HG03378 (cell line): Measurements from ENCODE around the gene TBC1D1.
"Not testable (repeated sequence)": the region's sequence is repeated elsewhere in the genome, so short reads cannot be mapped to it uniquely, and the experiment has no call there.

Experiments used
- ATAC-seq: cut with Tn5 transposase; IDR thresholded peaks from one replicate; pipeline ENCODE4 v1.9.1; 2021; ENCODE audit warnings: mild to moderate bottlenecking, moderate library complexity; ENCODE audit not compliant: unreplicated experiment

TBC1D1 gene

DNA sequence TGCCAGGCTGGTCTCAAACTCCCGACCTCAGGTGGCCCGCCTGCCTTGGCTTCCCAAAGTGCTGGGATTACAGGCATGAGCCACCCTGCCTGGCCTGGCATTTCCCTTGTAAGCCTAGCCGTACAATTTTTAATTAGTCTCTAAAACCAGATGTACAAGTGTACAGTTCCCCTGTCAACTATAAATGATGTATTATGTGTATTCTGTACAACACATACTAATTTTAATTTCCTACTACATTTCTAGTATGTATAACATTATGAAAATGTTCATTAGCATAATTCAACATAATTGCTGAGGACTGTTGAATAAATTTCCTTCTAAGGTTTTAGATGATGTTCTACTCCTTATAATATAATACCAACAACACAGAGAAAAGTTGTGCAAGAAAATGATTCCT lies 27.8 kb downstream of the TBC1D1 start:
- no peak for ATAC-seq

DNA sequence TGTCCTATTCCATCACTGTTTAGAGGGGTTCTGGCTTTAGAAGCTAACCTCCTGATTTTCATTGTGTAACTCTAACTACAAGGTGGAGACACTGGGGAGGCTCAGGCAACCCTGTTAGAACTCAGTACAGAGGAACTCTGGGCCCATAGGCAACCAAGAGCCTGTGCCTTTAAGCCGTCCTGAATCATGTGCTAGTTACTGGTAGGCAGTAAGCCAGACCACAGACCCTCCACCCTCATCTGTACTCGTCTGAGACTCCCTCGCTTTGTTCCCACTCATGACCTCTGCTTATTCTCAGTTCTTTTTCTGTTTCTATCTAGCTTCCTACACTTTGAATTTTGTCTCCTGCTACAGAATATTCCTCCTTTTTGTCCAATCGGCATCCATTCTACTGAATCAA lies 31.4 kb downstream of the TBC1D1 start:
- ATAC-seq = no peak

DNA sequence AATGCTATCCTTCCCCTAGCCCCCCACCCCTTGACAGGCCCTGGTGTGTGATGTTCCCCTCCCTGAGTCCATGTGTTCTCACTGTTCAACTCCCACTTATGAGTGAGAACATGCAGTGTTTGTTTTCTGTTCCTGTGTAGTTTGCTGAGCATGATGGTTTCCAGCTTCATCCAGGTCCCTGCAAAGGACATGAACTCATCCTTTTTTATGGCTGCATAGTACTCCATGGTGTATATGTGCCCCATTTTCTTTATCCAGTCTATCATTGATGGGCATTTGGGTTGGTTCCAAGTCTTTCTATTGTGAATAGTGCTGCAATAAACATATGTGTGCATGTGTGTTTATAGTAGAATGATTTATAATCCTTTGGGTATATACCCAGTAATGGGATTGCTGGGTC lies 32.2 kb downstream of the TBC1D1 start:
- not testable (repeated sequence) for ATAC-seq

DNA sequence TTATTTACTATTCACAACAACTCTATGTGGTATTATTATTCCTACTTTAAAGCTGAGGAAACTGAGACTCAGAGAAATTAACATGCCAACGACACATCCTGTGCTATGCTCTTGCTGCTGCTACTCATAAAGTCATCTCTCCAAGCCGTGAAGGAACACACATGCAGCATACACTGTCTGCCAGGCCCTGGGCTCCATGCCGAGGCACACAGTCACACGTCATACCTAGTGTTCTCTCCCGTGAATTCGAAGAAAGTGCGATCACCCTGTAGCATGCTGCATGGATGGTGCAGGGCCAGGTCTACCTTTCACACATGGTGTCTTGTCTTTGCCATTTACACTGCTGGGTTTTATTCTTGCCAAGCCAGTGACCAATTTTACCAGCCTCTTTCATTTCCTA lies 34.1 kb downstream of the TBC1D1 start:
- ATAC-seq = no peak

DNA sequence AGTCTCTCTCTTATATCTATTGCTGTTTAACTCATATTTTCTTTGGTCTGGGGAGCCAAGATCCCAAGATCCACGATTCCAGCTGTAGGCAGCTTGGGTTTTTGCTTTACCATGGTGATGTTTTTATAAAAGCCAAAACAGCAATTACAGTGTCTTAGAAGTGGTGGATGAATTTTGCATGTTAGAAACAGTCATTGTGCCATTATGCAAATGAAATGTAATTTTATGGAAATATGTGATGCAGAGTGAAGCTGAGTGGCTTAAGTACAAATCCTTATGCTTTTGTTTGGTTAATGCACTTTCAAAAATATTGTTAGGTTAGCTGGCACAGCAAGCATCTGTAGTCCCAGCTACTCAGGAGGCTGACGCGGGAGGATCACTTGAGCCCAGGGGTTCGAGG lies 36.5 kb downstream of the TBC1D1 start:
- ATAC-seq = no peak

DNA sequence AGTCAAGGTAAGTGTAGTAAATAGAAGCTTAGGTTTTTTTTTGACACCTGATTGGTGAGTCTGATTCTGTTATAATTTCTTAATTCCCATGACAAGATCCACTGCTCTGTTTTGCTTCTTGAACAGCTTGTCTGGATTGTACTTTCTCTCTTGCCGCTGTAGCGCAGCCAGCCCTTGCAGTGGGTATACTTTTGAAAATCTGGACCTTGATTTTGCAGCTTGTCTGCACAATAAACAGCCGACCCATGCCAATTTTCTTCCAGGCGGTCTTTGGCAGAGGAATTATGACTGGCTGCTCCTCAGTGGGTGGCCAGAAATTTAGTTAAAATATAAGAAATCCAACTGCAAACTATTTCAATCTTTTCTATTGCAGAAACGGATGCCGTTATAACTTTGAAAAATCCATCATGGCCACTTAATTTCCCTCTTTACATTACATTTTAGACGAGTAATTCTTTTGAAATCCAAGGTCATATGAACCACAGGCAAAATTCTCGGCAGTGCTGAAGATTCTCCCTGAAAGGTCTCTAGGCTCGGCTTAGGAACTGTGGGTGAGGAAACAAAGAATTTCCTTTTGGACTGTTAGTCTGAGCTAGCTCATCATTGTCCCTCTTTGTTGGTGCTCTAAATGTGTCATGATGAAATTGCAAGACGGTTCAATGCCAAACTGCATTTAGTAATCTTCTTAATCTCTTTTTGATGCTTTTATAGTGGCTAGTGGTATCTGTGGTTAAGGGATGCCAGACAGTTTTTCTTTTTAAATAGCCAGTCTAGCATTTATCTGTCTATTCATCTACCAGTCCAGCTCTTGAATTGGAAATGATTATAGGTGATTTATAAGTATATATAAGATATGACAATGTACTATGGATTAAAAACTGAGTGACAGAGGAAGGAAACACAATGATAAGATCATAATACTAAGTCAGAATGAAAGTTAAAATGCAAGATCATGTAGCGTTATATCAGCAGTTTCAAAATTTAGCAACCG lies 37.8 kb downstream of the TBC1D1 start:
- ATAC-seq = no peak

DNA sequence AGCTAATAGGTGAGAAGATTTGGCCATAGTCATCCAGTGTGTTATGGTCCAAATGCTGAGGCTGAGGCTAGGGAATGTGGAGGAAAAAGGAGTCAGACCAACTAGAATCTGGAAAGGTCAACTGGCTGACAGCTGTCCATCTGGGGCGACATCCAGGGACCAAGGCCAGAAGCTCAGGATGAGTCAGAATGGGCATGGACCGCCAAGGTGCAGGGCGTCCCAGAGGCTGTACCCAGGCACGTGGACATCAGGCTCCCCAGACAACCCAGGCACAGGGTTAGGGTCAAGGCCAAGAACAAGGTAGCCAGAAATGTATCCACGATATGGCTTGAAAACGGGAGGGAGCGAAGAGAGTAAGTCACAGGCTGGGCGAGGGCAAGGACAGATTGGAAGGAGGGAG lies 43.2 kb downstream of the TBC1D1 start:
- ATAC-seq = no peak

DNA sequence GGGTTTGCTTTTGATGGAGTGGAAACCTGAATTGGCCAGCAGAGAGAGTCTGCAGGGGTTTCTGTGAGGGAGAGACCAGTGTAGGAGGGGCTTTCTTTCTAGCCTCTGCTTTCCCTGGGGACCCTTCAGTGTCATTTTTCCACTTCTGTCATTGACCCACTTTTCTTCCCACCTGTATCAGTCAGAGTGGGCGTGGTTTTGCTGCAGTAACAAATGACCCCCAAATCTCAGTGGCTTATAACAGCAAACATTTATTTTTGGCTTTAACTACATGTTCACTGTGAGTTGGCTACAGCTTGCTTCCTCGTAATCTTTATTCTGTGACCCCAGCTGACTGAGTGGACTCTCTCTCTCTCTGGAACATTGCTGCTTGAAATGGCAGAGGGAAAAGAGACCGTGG lies 43.7 kb downstream of the TBC1D1 start:
- ATAC-seq = no peak

DNA sequence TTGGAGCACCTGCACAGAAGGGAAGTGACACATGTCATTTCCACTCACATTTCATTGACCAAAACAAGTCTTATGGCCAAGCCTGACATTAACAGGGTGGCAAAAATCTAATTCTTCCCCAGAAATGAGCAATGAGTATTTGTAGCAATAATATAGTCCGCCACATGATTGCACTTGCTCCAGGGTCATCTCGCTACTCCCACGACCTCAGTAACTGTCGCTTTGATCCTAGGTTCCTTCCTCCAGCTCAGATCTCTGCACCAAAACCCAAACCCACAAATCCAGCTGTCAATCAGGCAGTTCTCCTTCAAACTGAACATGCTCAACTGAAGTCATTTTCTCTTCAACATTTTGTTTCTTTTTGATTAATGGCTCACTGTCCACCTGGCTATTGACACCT lies 44.1 kb downstream of the TBC1D1 start:
- no peak for ATAC-seq

DNA sequence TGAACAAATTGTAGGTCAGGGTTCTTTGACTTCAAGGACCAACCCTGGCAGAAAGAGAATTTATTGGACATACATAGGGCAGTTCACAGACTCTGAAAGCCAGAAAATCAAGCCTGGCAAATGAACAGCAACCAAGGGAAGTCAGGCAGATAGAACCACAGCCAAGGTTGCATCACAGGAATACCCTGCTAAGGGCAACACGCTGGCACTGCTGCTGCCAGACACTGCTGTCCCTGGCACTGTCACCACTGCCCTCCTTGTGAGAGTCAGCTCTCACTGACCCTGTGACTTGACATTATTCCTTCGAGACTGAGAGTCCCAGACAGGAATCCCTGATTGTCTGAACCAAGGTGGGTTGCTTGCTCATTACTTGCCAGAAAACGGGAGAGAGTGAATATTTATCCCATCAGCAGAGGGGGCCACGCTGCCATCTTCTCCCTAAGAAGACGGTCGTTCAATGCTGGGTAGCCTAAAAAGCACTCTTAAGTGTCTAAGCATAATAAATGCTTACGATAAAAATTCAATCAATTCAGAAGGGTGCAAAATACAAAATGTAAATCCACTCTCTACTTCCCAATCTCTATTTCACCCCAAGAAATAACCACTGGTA lies 46.1 kb downstream of the TBC1D1 start:
- no peak for ATAC-seq

DNA sequence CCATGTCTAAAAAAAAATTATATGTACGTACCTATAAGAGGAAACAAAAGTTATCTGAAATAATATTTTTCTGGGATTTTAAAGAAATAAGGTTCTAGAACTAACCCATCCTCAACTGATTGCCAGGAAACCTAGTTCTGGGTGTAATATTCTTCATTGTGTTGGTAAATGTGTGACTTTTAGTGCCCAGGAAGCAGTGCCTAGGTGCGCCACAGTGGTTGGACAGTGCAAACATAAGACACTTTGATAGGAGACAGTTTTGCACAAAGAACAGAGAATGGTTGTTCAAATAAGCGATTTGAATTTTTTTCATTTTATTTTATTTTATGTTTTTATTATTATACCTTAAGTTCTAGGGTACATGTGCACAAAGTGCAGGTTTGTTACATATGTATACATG lies 47.3 kb downstream of the TBC1D1 start:
- ATAC-seq = no peak

DNA sequence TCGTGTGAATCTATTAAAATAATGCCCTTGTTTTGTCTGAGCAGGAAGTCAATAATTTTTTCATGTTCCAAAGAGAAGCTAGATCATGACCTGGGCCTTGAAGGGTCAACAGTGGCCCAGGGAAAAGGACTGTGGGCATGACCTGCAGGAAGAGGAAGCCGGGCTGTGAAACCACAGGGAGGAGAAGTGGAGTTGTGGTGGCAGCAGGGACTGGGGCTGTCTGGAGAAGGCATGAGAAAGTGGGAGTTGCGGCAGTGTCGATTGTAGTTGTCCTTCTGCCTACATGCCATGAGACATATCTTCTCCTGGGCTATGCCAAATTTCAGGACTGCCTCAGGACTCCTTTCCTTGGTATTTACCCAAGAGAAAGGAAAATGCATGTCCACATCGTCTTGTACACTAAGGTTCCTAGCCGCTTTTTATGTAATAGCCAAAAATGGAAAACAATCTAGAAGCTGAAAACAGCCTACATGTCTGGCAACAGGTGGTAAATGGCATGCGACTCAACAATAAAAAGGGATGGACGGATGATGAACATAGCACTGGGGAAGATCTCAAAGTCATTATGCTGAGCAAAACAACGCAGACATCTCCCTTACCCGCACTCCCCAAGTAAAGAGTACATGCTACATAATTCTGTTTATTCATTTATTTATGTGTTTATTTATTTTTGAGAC lies 55.8 kb downstream of the TBC1D1 start:
- ATAC-seq = no peak

DNA sequence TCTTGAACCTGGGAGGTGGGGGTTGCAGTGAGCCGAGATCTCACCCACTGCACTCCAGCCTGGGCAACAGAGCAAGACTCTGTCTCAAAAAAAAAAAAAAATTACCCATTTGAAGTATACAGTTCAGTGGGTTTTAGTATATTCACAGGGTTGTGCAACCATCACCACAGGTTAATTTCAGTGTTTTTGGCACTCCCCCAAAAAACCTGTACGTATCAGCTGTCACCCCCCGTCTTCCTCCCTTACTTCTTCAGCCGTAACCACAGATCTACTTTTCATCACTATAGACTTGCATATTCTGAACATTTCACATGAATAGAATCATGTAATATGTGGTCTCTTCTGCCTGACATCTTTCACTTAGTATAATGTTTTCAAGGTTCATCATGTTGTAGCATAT lies 57.7 kb downstream of the TBC1D1 start:
- no peak for ATAC-seq

DNA sequence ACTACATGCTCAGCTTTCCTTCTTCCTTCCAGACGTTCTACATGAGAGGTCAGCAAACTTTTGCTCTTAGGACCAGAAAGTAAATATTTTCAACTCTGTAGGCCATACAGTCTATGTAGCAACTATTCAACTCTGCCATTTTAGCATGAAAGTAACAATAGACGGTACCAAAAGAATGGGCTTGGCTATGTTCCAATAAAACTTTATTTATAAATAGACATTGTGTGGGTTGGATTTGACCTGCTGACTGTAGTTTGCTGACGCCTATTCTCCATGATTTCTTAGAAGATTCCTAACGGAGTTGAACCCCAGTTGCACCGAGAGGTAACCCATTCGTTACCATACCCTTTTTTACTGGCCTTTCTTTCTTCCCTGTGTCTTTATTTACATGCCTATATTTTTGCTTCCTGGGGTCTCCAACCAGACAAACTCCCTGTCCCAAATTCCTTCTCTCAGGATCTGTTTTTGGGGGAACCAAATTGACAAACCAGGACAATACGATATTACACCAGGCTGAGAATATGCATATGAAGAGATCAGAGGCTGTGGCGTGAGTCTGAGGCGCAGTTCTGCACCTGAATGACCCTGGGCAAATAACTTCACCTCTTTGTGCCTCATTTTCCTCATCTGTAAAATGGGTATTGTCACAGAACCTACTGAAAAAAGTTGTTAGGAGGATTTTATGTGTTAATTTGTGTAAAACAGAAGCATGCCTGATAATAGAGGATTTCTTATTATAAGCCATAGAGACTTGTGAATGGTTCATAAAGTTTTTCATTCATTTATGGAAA lies 58.9 kb downstream of the TBC1D1 start:
- ATAC-seq = no peak

DNA sequence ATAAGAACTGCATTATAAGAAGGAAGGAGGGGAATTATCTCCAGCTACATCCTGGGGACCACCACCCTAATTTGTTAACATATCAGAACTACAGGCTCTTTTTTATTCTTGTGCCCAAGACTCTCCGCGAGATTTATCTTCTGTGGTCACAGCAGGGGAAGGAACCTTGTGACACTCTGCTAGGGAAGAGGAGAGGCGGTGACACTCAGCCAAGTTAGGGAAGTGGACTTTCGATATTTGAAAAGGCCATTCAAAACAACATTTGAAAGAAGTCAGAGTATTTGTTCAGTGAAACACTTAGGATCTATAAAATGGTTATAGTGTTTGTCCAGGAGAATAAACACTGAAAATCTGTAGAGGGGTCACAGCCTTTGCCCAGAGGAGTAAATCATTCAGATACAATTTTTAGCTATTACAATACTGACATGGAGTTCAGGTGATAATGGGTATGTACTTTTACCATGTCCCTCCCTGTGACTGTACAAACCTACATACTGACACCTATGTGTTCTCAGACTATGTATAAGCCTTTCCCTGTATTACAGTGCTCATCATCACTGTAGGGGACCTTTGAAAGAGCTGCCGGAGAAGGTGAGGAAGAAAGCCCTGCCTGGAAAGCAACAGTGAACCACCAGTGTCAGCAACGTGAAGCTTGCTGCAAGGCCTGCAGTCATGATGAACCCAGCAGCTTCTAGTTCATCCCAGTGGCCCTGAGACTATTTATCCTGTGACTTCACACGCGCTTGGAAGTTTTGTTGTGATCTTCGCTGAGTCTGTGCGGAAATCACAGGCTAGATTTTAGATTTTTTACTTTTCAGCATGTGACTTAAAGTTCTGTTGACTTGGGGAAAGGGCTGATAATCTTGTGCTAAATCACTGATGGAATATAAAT lies 60.8 kb downstream of the TBC1D1 start:
- no peak for ATAC-seq

DNA sequence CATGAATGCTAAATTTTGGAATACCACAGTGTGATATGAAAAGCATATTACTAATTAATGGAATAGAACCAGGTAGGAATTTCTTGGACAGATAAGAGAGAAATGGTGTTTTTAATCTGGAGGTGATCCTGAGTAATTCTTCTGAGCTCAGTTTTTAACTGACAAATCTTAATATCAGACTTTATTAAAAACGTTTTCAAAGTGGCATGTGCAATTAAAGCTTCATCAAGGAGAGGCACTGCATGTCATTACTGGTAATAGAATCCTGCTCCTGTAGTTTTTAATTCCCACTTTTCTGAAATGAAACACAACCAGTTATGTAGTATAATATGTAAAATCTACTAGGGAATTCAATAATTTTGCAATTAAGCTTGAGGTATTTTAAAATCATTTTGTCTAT lies 62.3 kb downstream of the TBC1D1 start:
- ATAC-seq = no peak

DNA sequence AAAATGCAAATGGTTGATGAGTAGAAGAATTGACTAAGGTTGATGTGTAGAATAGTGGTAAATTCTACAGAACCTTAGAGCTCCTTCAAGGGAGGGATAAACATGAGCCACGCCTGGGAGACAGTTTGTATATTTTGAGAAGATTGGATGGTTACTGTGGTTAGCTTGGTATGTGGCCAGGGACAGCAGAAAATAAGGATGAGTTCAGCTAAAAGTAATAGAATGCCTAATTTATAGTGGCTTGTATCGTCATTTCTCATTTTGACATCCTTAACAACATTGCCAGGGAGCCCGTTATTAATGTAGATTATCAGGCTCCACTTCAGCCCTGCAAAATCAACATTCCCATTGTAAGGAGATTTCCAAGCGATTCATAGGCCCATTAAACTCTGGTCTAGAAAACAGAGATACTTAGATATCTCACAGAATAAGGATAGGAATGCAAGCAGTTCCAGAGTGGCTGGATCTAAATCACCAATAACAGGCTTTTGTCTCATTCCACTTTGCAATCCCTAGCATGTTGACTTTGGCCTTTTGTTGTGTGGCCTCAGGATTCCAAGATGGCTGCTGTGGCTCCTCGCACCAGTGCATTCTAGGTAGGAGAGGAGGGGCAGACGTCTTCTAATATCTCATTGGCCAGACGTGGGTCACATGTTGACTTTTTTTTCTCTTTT lies 62.9 kb downstream of the TBC1D1 start:
- no peak for ATAC-seq

DNA sequence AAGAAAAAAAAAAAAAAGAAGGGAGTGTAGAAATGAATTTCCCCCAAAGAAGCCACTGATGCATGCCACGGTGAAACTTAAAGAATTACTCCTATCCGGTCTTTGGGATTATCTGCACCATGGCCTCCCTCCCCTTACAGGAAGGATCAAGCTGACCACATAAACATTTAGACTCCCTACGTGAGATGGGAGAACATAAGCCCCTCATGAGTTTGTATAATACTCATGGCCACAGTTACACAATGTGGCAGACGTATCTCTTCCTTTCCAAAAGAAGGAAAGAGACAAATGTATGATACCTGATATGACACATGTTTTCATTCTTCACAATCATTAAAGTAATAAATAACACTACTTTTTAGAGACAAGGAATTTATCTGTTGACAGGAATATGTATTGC lies 66.1 kb downstream of the TBC1D1 start:
- no peak for ATAC-seq

DNA sequence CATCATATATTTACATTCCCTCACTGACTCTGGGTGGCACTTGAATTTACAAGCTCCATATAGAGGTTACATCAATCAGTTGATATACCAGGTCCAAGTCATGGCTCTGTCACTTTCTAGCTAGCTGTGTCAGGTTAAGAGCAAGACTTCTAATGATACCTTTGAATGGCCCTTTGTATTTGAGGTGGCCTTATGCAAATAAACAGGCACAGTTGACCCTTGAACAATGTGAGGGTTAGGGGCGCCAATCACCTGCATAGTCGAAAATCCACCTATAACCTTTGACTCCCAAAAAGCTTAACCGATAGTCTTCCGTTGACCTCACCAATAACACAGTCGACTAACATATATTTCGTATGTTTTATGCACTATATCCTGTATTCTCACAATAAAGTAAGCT lies 68.0 kb downstream of the TBC1D1 start:
- ATAC-seq = no peak

DNA sequence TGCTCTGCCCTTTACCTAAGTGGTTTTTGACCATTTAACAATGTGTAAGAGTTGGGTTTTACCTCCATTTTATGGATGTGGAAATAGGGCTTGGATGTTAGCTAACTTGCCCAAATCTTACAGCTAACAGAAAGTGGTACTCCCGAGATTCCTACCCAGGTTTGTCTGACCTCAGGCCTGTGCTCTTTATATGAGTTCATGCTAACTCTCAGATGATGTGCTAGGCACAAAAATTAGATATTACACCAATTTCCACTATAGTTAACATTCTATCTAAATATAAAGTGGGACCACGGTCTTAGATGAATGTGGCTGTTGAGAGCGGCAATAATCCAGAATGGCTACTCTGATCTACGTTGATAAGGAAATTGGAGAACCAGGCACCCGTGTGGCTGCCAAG lies 69.2 kb downstream of the TBC1D1 start, which contains the start of gene PTTG2:
Gene PTTG2, plus strand, starts transcription at position 301 of the 400 bp plus-strand sequence. Its CDS starts 37 bp downstream, at position 338.
- ATAC-seq = no peak
